Keratinocyte (primary cell): Measurements from ENCODE around the gene OR14I1. TPM values are rescaled to one million over a fixed set of nuclear protein-coding genes. Genes with fewer than 3 reads are reported as not detected.

Source experiments
- DNase-seq: peaks from one replicate; pipeline ENCODE4 v3.0.0-alpha.2; 2011; ENCODE audit warnings: low read depth, missing footprints, low spot score
- FAIRE-seq: peaks from 2 replicates; lab custom pipeline; 2011; peaks lifted over from hg19 to GRCh38; lab: Jason Lieb, UNC
- H2AFZ ChIP-seq: 2 replicates; pipeline ENCODE4 v1.6.0; 2012; ENCODE audit warnings: low read length, control low read depth, inconsistent platforms; ENCODE audit not compliant: control insufficient read depth
- H3K27ac ChIP-seq: 2 replicates; pipeline ENCODE4 v1.5.1; 2011; ENCODE audit warnings: low read length; ENCODE audit not compliant: control insufficient read depth, insufficient read depth
- H3K27me3 ChIP-seq: 3 replicates; pipeline ENCODE4 v1.6.0; 2011; ENCODE audit warnings: low read length; ENCODE audit not compliant: control insufficient read depth, insufficient read depth; ENCODE audit errors: extremely low read depth
- H3K36me3 ChIP-seq, 2 experiments: 2 replicates in 1 of 2; 3 replicates in 1 of 2; pipeline ENCODE4 v1.5.1; 2011; ENCODE audit warnings: low read length in 2 of 2, mild to moderate bottlenecking in 1 of 2; ENCODE audit not compliant: control insufficient read depth in 2 of 2, insufficient read depth in 2 of 2; ENCODE audit errors: extremely low read depth in 1 of 2
- H3K4me1 ChIP-seq: 3 replicates; pipeline ENCODE4 v1.5.1; 2011; ENCODE audit warnings: low read length; ENCODE audit not compliant: control insufficient read depth, insufficient read depth; ENCODE audit errors: extremely low read depth
- H3K4me2 ChIP-seq: 3 replicates; pipeline ENCODE4 v1.6.0; 2011; ENCODE audit warnings: low read depth, low read length; ENCODE audit not compliant: control insufficient read depth, insufficient read depth; ENCODE audit errors: extremely low read depth
- H3K4me3 ChIP-seq, 3 experiments: fragments of 200-600 bp in 1 of 3; sonication (generic) in 1 of 3; 2 replicates in 2 of 3; 3 replicates in 1 of 3; pipeline ENCODE4 v1.5.1; 2011 to 2016; ENCODE audit warnings: low read length in 3 of 3, mild to moderate bottlenecking in 3 of 3, control low read depth in 2 of 3, inconsistent platforms in 1 of 3, low read depth in 1 of 3, mixed read lengths in 1 of 3, mixed run types in 1 of 3, moderate library complexity in 1 of 3; ENCODE audit not compliant: control insufficient read depth in 2 of 3, insufficient read depth in 2 of 3; ENCODE audit errors: extremely low read depth in 1 of 3
- H3K79me2 ChIP-seq: 2 replicates; pipeline ENCODE4 v1.6.0; 2012; ENCODE audit warnings: low read length; ENCODE audit not compliant: control insufficient read depth, insufficient read depth
- H3K9ac ChIP-seq: 3 replicates; pipeline ENCODE4 v1.6.0; 2011; ENCODE audit warnings: low read length; ENCODE audit not compliant: control insufficient read depth, insufficient read depth; ENCODE audit errors: extremely low read depth
- H3K9me1 ChIP-seq: 3 replicates; pipeline ENCODE4 v1.6.0; 2011; ENCODE audit warnings: low read length; ENCODE audit not compliant: control insufficient read depth, insufficient read depth; ENCODE audit errors: extremely low read depth
- H3K9me3 ChIP-seq: 2 replicates; pipeline ENCODE4 v1.5.1; 2012; ENCODE audit warnings: low read depth, low read length; ENCODE audit not compliant: control insufficient read depth
- H4K20me1 ChIP-seq: 3 replicates; pipeline ENCODE4 v1.6.0; 2011; ENCODE audit warnings: low read length; ENCODE audit not compliant: control insufficient read depth, insufficient read depth; ENCODE audit errors: extremely low read depth
- EZH2 ChIP-seq: IDR thresholded peaks from one replicate; pipeline ENCODE4 v1.6.1; 2012; ENCODE audit warnings: inconsistent platforms, mild to moderate bottlenecking, low read length, moderate library complexity
- dilution Hi-C: fragments of 300-500 bp; cut with MboI; formaldehyde crosslinking; loops from one replicate; pipeline ENCODE4 v1.7.0; 2020; ENCODE audit warnings: low sequenced_read_pairs; ENCODE audit not compliant: extremely low pct_ligation_motif_present
- polyA plus RNA-seq, 5 experiments: library from polyadenylated mRNA; depleted of rRNA in 3 of 5; stranded (reverse) in 3 of 5; stranded (forward) in 1 of 5; unstranded in 1 of 5; fragments of >200 nt; gene quantifications; 1 replicate in 1 of 5; 2 replicates in 3 of 5; 3 replicates in 1 of 5; pipeline versions ENCODE4 v1.2.1 to v1.2.3, GENCODE V29; 2011 to 2012; ENCODE audit warnings: missing spikeins in 2 of 5, low read depth in 1 of 5, low replicate concordance in 1 of 5
- TF ChIP-seq, protein P1 (sequence below), 3 experiments: IDR thresholded peaks in 1 of 3; conservative IDR thresholded peaks in 1 of 3; optimal IDR thresholded peaks in 1 of 3; 2 replicates in 2 of 3; 3 replicates in 1 of 3; pipeline versions ENCODE3 to v1.5.1; 2011; ENCODE audit warnings: low read length in 3 of 3, mild to moderate bottlenecking in 3 of 3, moderate library complexity in 2 of 3, control low read depth in 1 of 3, inconsistent platforms in 1 of 3; ENCODE audit not compliant: insufficient read depth in 2 of 3; ENCODE audit errors: extremely low read depth in 1 of 3

The OR14I1 gene
- polyA plus RNA-seq, 1 donor (not counting 4 experiments of a cell fraction or from before 2014, with no cell fraction given): not detected

- FAIRE-seq (no peak), DNase-seq (no peak)
- Histone ChIP-seq H3K27ac (no peak overlapping the region), H3K9me1 (no peaks in the 10 kb centered on the region), H3K4me2 (no peak overlapping the region), H3K9me3 (peaks cover 3% of the 10 kb centered on the region), H2AFZ (no peak overlapping the region), H3K36me3 (no peaks in the 10 kb centered on the region), H4K20me1 (no peaks in the 10 kb centered on the region), H3K9ac (no peak overlapping the region), H3K4me1 (no peaks in the 10 kb centered on the region), H3K79me2 (no peaks in the 10 kb centered on the region), H3K27me3 (no peaks in the 10 kb centered on the region), H3K4me3 (no peak overlapping the region)
- no peak for TF ChIP-seq EZH2
- TF ChIP-seq, protein P1, sequence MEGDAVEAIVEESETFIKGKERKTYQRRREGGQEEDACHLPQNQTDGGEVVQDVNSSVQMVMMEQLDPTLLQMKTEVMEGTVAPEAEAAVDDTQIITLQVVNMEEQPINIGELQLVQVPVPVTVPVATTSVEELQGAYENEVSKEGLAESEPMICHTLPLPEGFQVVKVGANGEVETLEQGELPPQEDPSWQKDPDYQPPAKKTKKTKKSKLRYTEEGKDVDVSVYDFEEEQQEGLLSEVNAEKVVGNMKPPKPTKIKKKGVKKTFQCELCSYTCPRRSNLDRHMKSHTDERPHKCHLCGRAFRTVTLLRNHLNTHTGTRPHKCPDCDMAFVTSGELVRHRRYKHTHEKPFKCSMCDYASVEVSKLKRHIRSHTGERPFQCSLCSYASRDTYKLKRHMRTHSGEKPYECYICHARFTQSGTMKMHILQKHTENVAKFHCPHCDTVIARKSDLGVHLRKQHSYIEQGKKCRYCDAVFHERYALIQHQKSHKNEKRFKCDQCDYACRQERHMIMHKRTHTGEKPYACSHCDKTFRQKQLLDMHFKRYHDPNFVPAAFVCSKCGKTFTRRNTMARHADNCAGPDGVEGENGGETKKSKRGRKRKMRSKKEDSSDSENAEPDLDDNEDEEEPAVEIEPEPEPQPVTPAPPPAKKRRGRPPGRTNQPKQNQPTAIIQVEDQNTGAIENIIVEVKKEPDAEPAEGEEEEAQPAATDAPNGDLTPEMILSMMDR (optimal IDR thresholded peaks at IDR 0.05 in 1 of 3, IDR thresholded peaks at IDR 0.05 in 1 of 3, conservative IDR thresholded peaks at IDR 0.05 in 1 of 3; ENCODE audit: extremely low read depth in 1 of 3, insufficient read depth in 2 of 3, low read length in 3 of 3): no peak
- dilution Hi-C loops: no loop called here
Measured at GRCh38 chr1:248714248-248714647, 11.7 kb upstream of the OR14I1 start.

DNA sequence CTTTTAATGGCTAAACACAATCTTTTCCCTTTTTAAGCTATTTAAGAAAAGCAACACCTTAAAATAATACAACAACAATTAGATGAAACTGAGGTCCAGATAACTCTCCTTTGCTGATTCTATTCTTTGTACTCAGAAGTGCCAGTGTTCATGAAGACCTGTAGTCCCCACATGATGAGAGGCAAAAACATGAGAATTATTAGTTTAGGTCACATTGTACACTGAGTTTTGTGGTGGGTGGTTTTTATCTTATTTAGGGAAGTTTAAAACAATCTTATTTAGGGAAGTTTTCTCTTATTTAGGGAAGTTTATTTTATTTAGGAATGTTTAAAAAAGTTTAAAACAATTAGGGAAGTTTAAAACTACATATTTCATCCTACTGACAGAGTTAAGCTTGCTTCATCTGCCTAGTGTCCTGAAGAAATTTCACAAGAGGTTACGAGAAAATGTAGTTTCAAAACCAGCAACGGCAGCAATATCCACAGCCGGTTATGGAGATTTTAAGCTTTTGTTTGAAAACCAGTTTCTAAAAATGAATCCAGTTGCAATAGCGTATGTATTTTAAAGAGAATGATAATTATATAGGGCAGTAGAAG lies 7.8 kb upstream of the OR14I1 start:
- H3K4me2 ChIP-seq: no peak overlapping the region
- H3K27me3 ChIP-seq: no peaks in the 10 kb centered on the region
- H3K36me3 ChIP-seq: no peaks in the 10 kb centered on the region
- H3K9me3 ChIP-seq: peaks cover 3% of the 10 kb centered on the region
- no peak overlapping the region for H3K4me3 ChIP-seq
- dilution Hi-C loops: no loop called here
- H3K27ac ChIP-seq: no peak overlapping the region
- no peak for DNase-seq
- no peaks in the 10 kb centered on the region for H3K4me1 ChIP-seq
- H3K9ac ChIP-seq: no peak overlapping the region
- no peak overlapping the region for H2AFZ ChIP-seq
- no peaks in the 10 kb centered on the region for H3K79me2 ChIP-seq
- no peak for FAIRE-seq
- H4K20me1 ChIP-seq: no peaks in the 10 kb centered on the region
- TF ChIP-seq, protein P1 (optimal IDR thresholded peaks at IDR 0.05 in 1 of 3, IDR thresholded peaks at IDR 0.05 in 1 of 3, conservative IDR thresholded peaks at IDR 0.05 in 1 of 3; ENCODE audit: extremely low read depth in 1 of 3, insufficient read depth in 2 of 3, low read length in 3 of 3): no peak
- H3K9me1 ChIP-seq: no peaks in the 10 kb centered on the region
